GF-D8 (cell line): ENCODE measurements around the gene MYO1D.

ENCODE experiments used
- DNase-seq: peaks from one replicate; lab custom pipeline; 2025; lab: John Stamatoyannopoulos, UW

Gene MYO1D

DNA sequence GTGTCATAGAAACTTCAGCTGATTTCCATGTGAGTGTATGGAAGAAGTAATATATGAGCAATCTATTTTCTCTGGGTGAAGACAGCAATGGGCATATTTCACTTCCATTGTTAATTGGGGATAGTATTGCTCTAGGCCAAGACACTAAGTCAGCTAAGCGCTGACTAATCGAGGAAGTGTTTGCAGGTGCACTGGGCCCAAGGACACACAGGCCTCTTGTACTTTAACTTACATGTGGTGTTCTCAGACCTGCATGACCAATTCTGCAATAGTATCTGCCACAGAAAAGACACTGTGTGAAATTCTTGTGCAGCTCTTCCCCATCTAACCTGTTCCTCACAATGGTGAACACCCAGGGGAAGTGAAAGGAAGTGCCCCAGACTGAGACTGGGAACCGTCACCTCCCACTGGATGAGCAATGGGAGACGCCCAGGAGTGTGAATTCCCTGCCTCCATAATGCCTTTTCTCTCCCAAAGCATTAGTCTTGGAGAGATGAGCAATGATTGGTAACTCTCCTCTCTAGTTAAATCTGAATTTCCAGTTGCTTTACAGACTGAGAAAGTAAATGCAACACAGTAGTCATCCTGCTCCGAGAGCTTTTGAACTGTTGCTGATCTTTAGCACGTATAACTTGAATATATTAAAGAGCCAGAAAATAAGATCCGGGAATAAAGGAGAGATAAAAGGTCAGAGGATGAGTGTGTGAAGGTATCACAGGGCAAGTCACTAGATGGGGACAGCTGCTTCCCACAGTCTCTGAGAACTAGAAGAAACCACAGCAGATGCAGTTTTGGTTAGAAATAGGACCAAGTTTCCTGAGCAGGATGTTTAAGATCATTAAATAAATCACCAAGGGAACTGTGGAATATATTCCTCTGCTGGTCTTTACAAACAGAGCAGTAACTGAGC is 307.5 kb downstream of the MYO1D start:
- DNase-seq: no peak

DNA sequence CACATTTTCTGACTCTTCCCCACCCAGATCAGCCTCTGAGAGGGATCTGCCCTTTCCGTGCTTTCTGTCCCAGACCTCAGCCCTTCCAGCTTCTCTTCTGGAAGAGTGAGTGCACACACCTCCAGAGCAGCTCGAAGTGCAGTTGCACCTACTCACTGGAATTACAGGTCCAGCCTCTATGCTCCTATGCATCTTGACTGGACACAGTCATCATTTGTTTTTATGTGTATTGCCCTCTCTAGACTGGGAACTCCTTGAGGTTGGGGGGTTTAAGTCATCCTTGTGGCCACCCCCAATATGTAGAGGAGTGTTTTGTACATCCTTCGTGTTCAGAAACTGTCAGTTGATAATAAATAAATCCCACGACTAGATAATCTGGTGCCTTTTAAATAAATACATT is 308.2 kb downstream of the MYO1D start:
- DNase-seq: no peak

DNA sequence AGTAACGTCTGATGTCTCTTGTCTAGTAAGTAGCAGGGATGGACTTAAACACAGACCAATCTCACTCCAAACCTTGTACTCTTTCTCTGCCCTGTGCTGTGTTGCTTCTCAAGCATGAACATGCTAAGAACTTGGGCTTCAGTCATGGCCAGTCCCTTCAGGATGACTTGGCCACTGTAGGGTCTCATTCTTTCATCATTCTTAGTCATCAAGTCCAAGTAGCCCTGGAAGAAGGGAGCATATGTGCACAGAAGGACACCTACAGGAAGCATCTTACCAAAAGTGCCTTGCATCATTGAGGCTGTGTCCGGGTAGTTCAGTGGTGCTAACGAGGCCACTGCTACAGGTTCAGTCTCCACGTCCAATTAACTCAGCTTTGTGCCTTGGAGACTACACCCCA is 309.4 kb downstream of the MYO1D start:
- no peak for DNase-seq

DNA sequence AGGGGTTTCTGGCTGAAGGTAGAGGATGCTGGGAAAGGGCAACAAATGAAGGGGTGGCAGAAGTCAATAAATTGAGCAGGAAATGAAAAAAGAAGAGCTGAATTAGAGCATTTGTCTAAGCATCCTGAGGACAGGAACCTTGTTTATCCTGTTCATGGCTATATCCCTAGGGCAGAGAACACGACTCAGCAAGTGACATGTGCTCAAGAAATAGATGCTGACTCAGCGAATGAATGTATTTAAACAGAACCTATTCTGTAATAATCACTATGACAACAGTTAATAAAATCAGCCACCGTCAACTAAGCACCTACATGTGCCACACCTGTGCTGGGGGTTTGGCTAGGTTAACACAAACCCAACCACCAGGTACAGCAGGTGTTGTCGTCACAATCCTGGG is 309.8 kb downstream of the MYO1D start:
- no peak for DNase-seq

DNA sequence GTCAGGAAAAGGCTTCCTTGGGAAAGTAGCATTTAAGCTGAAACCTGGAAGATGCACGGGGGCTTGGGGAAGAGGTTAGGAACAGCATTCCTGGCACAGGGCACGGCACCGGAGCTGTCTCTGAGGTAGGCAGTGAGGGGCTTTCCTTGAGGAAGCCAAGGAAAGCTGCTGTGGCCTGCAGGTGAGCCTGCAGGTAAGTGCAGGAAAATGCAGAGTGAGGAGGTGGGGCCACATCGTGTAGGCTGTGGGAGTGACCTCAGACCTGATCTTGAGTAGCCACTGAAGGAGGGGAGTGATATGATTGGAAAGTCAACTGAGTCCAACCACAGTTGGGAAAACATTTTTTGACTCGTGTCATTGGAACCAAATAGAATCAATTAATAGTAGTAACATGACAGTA is 310.6 kb downstream of the MYO1D start:
- no peak for DNase-seq

DNA sequence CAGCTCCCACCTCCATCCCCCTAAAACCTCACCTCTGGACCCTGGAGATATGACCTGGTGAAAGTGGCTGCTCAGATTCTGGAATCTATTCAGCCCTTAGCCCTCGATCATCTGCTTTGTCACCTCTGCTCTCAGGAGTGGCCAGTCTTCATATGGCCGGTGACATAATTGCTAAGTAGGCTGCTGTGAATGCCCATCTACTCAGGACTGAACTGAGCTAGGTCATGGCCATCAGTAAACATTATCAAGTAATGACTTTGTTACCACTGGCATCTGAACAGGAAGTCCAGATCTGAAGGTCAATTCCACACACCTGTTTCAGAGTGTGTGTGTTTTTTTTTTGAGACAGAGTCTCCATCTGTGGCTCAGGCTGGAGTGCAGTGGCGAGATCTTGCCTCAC is 311.5 kb downstream of the MYO1D start:
- no peak for DNase-seq

DNA sequence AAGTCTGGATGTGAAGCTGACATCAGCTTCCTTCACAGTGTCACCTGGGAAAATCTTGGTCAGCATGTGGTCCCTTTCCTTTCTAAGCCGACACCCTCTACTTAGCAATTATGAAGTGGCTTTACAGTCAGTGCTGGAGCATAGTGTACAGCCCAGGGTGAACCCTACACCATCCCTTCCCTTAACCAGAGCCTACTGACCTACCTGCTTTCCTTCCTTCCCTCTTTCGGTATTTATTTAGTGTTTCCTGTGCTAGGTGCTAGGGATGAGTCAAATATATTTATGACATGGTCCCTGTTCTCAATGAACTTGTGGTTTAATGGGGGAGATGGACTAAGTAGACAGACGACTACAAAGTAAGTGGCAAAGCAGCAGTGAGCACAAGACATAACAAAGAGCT is 312.6 kb downstream of the MYO1D start:
- DNase-seq: no peak

DNA sequence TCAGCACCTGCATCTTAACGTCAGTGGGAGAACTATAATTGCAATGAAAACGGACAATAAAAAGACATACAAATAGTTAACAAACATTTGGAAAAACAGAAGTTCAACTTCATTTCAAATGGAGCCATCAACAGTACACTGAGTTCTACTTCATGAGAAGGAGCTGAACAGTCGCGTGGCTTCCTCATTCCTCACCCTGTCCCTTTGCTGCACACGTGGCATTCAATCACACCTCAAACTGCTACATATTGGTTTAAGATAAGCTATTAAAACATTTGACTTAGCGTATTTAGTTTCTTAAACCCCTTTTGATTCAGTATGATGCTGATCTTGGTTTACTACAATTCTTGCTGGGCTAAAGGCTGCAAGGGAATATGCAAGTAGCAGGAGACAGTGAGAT is 313.3 kb downstream of the MYO1D start:
- no peak for DNase-seq

DNA sequence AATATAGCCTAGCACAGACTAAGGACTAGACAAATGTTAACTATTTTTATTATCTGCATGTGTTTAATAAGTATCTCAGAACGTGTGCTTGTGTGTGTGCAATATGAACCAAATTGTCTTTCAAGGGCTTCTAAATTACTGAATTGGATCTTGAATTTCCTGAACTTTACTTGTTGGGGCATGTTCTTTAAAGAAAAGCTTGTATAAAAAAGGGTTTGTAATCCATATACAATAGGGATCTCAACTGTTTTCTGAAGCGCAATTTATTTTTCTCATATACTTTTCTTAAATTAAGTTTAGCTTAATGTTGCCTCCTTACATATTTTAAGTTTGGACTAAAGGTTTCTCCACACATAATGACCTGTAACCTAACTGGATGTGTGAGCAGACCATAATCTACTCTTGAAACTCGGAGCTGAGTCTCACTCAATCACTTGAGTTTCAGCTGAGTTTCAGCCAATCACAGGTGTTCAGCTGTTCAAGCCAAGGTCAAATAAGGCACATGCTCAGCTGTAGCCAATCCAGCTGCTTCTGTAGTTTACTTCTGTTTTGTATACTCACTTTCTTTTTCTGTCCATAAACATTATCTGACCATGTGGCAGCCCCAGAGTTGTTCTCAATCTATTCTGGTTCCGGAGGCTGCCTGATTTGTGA is 317.8 kb downstream of the MYO1D start:
- no peak for DNase-seq

DNA sequence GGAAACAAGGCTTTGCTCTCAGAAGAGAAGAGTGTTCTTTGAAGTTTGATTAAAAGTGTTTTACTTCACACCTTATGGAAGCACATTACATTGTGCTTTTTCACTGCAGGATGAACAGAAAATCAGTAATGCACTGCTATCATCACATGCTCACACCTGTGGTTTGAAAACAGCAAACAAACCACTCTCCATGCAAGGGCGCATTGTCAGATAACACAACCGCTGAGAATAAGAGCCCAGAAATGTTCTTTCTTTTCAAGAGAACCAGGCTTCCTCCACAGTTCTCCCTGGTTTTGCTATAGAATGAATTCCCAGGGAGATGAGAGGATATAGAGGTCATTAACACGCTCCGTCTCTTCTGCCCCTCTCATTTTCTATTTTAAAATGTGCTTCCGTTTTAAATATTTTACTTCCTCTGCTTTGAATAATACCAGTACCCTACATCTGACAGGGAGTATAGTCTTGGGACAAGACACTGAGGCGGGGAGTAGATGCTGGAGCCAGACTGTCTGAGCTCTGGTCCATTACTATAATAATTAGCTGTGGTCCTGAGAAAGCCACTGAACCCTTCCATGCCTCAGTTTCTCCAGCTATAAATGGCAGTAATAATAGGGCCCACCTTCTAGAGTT is 318.5 kb downstream of the MYO1D start:
- no peak for DNase-seq

DNA sequence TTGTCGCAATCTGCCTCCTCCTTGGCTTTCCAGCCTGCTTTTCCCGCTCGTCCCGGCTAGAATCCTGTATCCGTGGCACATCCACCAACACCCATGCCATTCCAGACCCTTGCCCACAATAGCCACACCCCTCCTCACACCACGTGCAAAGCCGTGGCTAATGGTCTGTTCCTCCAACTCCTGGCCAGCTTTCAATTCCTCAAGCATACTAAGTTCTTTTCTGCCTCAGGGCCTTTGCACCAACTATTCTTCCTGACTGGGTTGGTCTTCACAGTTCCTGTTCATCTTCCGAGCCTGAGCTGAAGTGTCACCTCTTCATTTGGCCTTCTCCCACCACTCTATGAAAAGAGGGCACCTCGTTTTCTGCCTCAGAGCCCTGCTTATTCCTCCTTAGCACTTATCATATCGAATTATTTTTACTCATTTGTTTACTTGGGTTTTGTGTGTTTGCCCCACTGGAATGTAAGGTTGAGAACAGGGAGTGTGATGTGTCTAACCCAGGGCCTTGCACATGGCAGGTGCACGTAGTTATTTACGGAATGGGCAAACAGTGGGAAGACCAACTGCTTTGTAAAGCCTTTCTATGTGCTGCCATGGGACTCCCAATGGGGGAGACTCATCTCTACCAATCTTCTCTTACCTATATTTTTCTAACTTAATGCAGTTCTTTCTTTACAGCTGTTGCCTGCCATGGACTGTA is 321.2 kb downstream of the MYO1D start:
- DNase-seq: no peak

DNA sequence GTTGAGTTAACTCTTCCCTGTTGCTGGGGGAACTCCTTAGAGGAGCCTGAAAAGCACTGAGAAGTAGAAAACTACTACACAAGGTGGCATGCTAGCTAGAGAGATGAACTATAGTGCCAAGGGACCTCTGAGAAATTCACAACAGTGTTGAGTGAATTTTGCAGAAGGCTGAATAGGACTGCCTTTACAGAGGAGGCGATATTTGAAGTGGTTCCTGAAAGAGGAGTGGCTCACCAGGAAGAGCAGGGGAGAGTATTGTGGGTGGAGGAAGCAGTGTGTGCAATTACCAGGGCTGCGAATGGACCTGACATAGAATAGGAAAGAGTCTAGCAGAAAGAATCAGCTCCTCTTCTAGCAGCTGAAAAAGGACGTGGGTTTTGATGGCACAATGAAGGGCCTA is 323.8 kb downstream of the MYO1D start:
- no peak for DNase-seq

DNA sequence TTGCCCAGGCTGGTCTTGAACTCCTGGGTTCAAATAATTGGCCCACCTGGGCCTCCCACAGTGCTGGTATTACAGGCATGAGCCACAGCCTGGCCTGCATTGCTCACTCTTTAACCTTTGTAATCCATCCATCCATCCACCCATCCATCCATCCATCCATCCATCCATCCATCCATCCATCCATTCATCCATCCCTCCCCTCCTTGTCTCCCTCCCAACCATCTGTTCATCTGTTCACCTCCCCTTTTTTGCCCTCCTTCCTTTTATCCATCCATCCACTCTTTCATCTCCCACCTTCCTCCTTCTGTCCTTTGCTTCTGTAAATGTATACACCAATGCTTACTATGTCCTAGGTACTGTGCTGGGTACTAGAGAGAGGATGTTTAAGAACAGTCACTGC is 324.6 kb downstream of the MYO1D start:
- no peak for DNase-seq

DNA sequence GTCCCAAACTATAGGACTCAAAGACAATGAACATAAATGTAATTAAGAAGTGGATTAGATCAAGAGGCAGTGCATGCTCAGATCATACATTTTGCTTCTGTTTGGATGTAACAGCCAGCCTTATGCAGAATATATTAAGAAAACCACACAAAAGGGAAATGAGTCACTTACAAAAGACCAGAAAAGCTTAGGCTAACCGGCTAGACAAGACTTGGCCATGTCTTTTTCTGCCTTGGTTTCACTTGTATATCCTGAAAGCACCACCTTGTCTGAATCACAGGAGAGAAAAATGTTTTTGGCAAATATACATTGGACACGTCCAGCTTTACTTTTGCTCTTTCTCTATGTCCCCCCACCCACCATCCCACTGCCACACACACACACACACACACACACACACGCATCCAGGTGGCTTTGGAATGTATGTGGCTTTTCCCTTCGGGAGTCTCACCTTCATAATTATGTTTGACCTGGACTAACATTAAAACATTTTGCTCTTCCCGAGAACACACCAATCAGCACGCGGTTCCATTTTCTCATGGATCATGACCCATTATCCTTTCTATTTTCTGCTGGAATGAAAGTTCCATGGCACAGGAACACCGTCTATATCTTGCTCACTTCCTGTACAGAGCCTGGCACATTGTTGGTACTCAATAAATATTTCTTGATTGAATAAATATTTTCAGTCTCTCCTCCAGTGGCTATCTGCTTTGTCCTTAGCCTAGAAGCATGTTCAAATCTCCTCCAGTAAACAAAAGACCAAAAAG is 325.6 kb downstream of the MYO1D start:
- DNase-seq: no peak

DNA sequence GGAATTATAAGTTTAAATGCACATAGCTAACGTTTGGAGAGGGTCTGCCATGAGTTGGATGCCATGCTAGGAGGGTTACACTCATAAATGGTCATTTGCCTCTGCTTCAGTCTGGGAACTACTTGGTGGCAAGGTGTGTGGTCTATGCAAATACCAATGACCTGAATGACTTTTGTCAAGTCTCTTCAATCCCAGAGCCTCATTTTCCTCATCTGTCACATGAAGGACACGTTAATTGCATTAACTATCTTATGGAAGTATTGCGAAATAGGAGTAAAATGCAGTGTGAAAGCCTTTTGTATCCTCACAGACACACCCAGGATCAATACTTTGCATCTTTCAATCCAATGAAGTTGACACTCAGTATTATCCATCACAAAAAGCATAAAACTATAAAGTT is 327.4 kb downstream of the MYO1D start:
- DNase-seq: no peak

DNA sequence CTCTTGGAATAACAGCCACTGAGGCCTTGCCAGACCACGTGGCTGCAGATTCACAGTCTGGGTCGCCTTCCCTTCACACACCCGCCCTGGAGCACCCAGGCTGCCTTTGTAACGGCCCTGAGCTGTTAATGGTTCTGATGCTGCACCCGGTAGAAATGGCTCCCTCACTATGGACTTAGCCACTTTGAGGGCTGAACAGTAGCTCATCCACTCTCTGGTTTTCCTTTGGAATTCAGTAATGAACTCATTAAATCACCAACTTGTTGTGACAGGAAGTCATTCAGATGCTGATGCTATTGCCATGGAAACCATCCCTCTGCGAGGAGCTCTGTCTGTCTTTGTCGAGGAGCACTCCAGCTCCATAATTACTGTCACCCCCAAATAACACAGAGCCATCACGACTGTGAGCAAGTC is 330.9 kb downstream of the MYO1D start:
- DNase-seq: no peak

DNA sequence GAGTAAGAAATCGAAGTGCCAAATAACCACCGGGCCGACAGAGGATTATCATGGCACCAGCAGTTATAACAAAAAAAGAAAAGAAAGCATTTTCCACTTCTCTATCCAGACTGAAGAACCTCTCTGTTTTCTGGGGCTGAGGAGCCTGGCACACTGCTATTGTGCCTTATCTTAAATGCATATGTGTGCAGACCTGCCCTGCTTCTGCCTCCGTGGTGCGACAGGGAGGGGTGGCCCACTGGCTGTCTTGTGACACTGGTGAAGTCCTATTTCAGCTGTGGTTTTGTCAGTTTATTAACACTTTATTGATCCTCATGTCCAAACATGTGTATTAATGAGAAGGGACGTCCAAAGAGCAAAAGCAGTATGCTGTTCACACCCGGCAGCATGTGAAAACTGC is 334.7 kb downstream of the MYO1D start:
- DNase-seq: no peak

DNA sequence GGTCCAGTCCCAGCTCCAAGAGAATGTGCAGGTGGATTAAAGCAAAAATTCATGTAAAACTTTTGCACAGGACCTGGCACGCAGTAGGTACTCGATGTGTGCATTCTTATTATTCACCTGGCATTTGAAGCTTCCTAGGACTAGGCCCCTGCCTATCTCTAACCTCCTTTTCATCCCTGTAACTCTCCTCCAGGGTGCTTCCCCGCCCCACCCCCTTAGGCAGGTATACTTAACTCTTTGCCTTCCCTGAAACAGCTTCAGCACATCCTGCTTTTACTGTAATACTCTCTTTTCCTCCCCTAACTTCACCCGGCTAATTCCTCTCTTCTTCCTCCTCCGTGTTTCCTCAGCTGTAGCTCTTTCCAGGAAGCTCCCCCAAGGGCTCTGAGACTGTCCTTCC is 335.3 kb downstream of the MYO1D start:
- DNase-seq: no peak

DNA sequence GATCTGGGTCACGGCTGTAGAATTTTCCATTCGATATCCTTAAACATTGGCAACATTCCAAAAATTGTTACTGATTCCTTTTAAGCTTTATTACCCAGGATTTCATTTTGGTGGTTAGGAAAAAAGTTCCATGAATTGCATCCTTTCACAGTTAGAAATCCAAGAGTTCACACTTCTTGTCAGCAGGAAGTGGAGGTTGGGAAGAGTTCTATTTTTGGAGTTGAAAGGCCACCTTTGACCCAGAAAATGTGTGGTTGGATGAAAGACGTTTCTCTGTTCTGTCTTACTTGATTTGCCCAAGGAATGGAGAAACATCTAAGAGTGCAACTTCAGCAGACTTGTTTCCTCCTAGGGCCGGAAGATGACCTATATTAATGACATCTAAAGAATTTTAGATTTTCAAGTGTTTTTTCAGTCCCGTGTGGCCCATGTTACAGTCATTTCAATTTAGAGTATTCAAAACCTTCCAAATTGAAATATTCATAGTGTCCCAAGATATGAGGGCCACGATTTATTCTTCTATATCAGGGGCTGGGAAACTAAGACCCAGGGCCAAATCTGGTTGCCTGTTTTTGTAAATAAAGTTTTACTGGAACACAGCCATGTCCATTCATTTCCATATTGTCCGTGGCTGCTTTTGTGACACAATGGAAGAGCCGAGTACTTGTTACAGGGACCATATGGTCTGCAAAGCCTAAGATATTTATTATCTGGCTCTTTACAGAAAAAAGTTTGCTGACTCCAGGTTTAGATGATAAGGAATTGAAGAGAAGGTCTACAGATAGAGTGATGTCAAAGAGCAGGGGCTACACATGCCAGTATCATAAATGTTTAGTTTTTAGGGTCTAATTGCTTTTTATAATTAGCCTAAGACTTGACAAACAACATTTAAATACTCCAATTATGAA is 339.9 kb downstream of the MYO1D start:
- DNase-seq: no peak

DNA sequence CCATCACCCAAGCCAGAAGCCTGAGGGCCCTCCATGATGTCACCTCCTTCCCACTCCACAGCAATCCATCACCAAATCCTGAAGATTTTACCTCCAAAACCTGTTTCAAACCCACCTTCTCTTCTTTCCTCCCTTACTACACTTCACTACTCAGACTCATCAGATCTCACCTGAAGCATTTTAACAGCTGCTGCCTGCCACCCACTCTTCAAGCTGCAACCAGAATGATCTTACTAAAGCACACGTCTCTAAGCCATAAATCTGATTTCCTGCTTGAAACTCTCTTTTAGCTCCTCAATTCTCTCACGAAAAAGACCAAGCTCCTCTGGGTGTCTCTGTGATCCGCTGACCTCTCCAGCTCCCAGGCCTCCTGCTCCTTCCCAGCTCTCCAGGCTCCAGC is 343.6 kb downstream of the MYO1D start:
- no peak for DNase-seq

DNA sequence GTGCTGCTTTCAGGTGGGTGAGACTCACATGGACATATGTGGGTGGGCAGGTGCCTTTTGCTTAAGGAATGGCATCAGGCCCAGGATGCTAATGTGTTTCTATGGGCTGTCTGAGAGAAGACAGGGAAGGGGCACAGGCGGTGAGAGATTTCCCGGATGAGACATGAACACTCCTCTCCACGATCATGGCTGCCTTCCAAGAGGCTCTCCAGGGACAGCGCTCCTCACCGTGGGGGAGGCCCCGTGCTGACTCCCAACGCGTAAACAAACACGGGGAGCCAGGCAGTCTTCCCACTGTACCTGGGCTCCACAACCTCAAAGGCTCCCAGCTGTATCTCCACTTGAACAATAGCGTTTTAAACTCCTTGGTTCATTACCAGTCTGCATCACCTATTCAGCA is 347.3 kb downstream of the MYO1D start:
- no peak for DNase-seq
